Stimulated activated naive CD8-positive, alpha-beta T cell treated with anti-CD3 and anti-CD28 coated beads, Interleukin-15, amount 100 ng/mL, for 72 hours (primary cell): ENCODE measurements around the gene MFGE8.
"Not testable (repeated sequence)": the region's sequence is repeated elsewhere in the genome, so short reads cannot be mapped to it uniquely, and the experiment has no call there.

Experiments
- ATAC-seq: fragments of 150-1000 bp; cut with Tn5 transposase; 2 replicates; pipeline ENCODE4 v1.10.0; 2021; ENCODE audit warnings: mild to moderate bottlenecking, moderate library complexity
- DNase-seq, 2 donors: peaks; one replicate each; pipeline ENCODE4 v3.0.0; 2021 to 2022
- H3K27ac Mint-ChIP-seq, 2 donors: one replicate each; pipeline ENCODE4 v1.8.0; 2022; ENCODE audit warnings: mild to moderate bottlenecking in 2 of 2, mixed read lengths in 2 of 2, moderate library complexity in 2 of 2
- H3K27me3 Mint-ChIP-seq: one replicate; pipeline ENCODE4 v1.8.0; 2022; ENCODE audit warnings: mixed read lengths
- H3K4me1 Mint-ChIP-seq: one replicate; pipeline ENCODE4 v1.8.0; 2022; ENCODE audit warnings: mild to moderate bottlenecking, mixed read lengths
- H3K4me3 Mint-ChIP-seq, 2 donors: one replicate each; pipeline ENCODE4 v1.8.0; 2022; ENCODE audit warnings: mild to moderate bottlenecking in 2 of 2, mixed read lengths in 2 of 2, moderate library complexity in 1 of 2
- H3K9me3 Mint-ChIP-seq, 2 donors: one replicate each; pipeline ENCODE4 v1.8.0; 2022; ENCODE audit warnings: mixed read lengths in 2 of 2

Gene MFGE8

GRCh38 chr15:88913017-88913849 is at the start of gene MFGE8:
Gene MFGE8, minus strand, starts transcription at chr15:88913379. Its CDS starts 60 bp downstream, at chr15:88913319.
- DNase-seq (peak; percentile 71 to 72), ATAC-seq (peak; percentile 91)
- H3K4me3 Mint-ChIP-seq: peak within 1 kb of the TSS; percentile 98 to 99
- H3K27me3 Mint-ChIP-seq: no peaks in the 10 kb centered on the region
- no peaks in the 10 kb centered on the region for H3K9me3 Mint-ChIP-seq
- H3K4me1 Mint-ChIP-seq: peaks cover 38% of the 10 kb centered on the region
- peak within 1 kb of the TSS; percentile 96 to 97 for H3K27ac Mint-ChIP-seq

GRCh38 chr15:88959445-88959844 is 46.3 kb upstream of the MFGE8 start:
- Mint-ChIP-seq H3K27ac (no peak overlapping the region), H3K9me3 (peaks cover 10 to 17% of the 10 kb centered on the region in 2 donors), H3K27me3 (no peaks in the 10 kb centered on the region), H3K4me3 (no peak overlapping the region), H3K4me1 (no peaks in the 10 kb centered on the region)
- ATAC-seq (no peak), DNase-seq (no peak)

- no peaks in the 10 kb centered on the region for H3K4me1 Mint-ChIP-seq
- no peak overlapping the region for H3K4me3 Mint-ChIP-seq
- ATAC-seq: no peak
- H3K27me3 Mint-ChIP-seq: no peaks in the 10 kb centered on the region
- H3K9me3 Mint-ChIP-seq: no peaks in the 10 kb centered on the region
- no peak for DNase-seq
- H3K27ac Mint-ChIP-seq: peak overlapping the region in 1 of 2 donors; percentile 48
These were observed 43.7 kb upstream of the MFGE8 start for GRCh38 chr15:88956906-88957305.

- no peak overlapping the region for H3K27ac Mint-ChIP-seq
- ATAC-seq (no peak), DNase-seq (no peak)
- H3K27me3 Mint-ChIP-seq: no peaks in the 10 kb centered on the region
- no peak overlapping the region for H3K4me3 Mint-ChIP-seq
- peaks cover 0 to 5% of the 10 kb centered on the region in 2 donors for H3K9me3 Mint-ChIP-seq
- H3K4me1 Mint-ChIP-seq: no peaks in the 10 kb centered on the region
These were observed 43.1 kb upstream of the MFGE8 start for GRCh38 chr15:88956263-88956662.

- Mint-ChIP-seq H3K4me1 (no peaks in the 10 kb centered on the region), H3K9me3 (peaks cover 0 to 5% of the 10 kb centered on the region in 2 donors), H3K27me3 (no peaks in the 10 kb centered on the region), H3K27ac (no peak overlapping the region), H3K4me3 (no peak overlapping the region)
- ATAC-seq (no peak), DNase-seq (no peak)
These were observed 41.5 kb upstream of the MFGE8 start for GRCh38 chr15:88954431-88955277.

GRCh38 chr15:88950600-88951160 is 37.5 kb upstream of the MFGE8 start:
- Mint-ChIP-seq H3K9me3 (peaks cover 0 to 5% of the 10 kb centered on the region in 2 donors), H3K27ac (no peak overlapping the region), H3K27me3 (no peaks in the 10 kb centered on the region), H3K4me3 (no peak overlapping the region), H3K4me1 (no peaks in the 10 kb centered on the region)
- DNase-seq: no peak
- no peak for ATAC-seq

GRCh38 chr15:88949734-88950400 is 36.7 kb upstream of the MFGE8 start:
- no peak for ATAC-seq
- DNase-seq: no peak

GRCh38 chr15:88940110-88940675 is 27.0 kb upstream of the MFGE8 start:
- ATAC-seq (no peak), DNase-seq (no peak)
- H3K9me3 Mint-ChIP-seq: no peaks in the 10 kb centered on the region

More at GRCh38 chr15:88949734-88950400, 36.7 kb upstream of the MFGE8 start:
- H3K27me3 Mint-ChIP-seq: no peaks in the 10 kb centered on the region
- H3K27ac Mint-ChIP-seq: no peak overlapping the region
- no peaks in the 10 kb centered on the region for H3K4me1 Mint-ChIP-seq
- H3K4me3 Mint-ChIP-seq: no peak overlapping the region
- peaks cover 0 to 5% of the 10 kb centered on the region in 2 donors for H3K9me3 Mint-ChIP-seq

GRCh38 chr15:88939486-88939806 is 26.3 kb upstream of the MFGE8 start:
- Mint-ChIP-seq H3K9me3 (no peaks in the 10 kb centered on the region), H3K27me3 (no peaks in the 10 kb centered on the region), H3K4me1 (no peaks in the 10 kb centered on the region), H3K4me3 (no peak overlapping the region), H3K27ac (peak overlapping the region in 1 of 2 donors; percentile 15)
- ATAC-seq (no peak), DNase-seq (no peak)

More at GRCh38 chr15:88940110-88940675, 27.0 kb upstream of the MFGE8 start:
- Mint-ChIP-seq H3K4me3 (no peak overlapping the region), H3K4me1 (no peaks in the 10 kb centered on the region), H3K27me3 (no peaks in the 10 kb centered on the region), H3K27ac (no peak overlapping the region)

GRCh38 chr15:88938802-88939485 is 25.8 kb upstream of the MFGE8 start:
- no peak overlapping the region for H3K4me3 Mint-ChIP-seq
- DNase-seq (no peak), ATAC-seq (no peak)
- no peaks in the 10 kb centered on the region for H3K9me3 Mint-ChIP-seq
- H3K27me3 Mint-ChIP-seq: no peaks in the 10 kb centered on the region
- H3K27ac Mint-ChIP-seq: peak overlapping the region; percentile 15 to 30
- H3K4me1 Mint-ChIP-seq: no peaks in the 10 kb centered on the region

GRCh38 chr15:88934449-88934848 is 21.3 kb upstream of the MFGE8 start:
- not testable (repeated sequence) for H3K27ac Mint-ChIP-seq, H3K4me1 Mint-ChIP-seq, H3K27me3 Mint-ChIP-seq, DNase-seq, H3K9me3 Mint-ChIP-seq, H3K4me3 Mint-ChIP-seq, ATAC-seq

- Mint-ChIP-seq H3K4me1 (no peaks in the 10 kb centered on the region), H3K4me3 (no peak overlapping the region), H3K9me3 (no peaks in the 10 kb centered on the region), H3K27ac (no peak overlapping the region), H3K27me3 (no peaks in the 10 kb centered on the region)
- DNase-seq (no peak), ATAC-seq (no peak)
These were observed 19.7 kb upstream of the MFGE8 start for GRCh38 chr15:88932875-88933330.

GRCh38 chr15:88932271-88932874 is 19.2 kb upstream of the MFGE8 start:
- H3K4me3 Mint-ChIP-seq: no peak overlapping the region
- H3K27me3 Mint-ChIP-seq: no peaks in the 10 kb centered on the region
- H3K4me1 Mint-ChIP-seq: no peaks in the 10 kb centered on the region
- DNase-seq: no peak
- no peaks in the 10 kb centered on the region for H3K9me3 Mint-ChIP-seq
- no peak overlapping the region for H3K27ac Mint-ChIP-seq
- ATAC-seq: no peak

GRCh38 chr15:88930579-88930978 is 17.4 kb upstream of the MFGE8 start:
- no peak for DNase-seq
- H3K27ac Mint-ChIP-seq: no peak overlapping the region
- H3K4me1 Mint-ChIP-seq: no peaks in the 10 kb centered on the region
- no peaks in the 10 kb centered on the region for H3K9me3 Mint-ChIP-seq
- no peak for ATAC-seq
- H3K4me3 Mint-ChIP-seq: no peak overlapping the region
- no peaks in the 10 kb centered on the region for H3K27me3 Mint-ChIP-seq
